IMR-90 (cell line): ENCODE data around the gene DOCK10. TPM values are rescaled to one million over a fixed set of nuclear protein-coding genes. Genes with fewer than 3 reads are reported as not detected.

Experiments used
- ATAC-seq: fragments of 200-7000 bp; cut with Tn5 transposase; 2 replicates; pipeline ENCODE4 v1.9.1; 2020; ENCODE audit warnings: low read depth, mild to moderate bottlenecking, moderate library complexity
- BruUV-seq: library from RNA; stranded (reverse); fragments of 400-500 nt; replicated peaks from 2 replicates; lab custom pipeline; 2021; lab: Mats Ljungman, UMichigan
- CTCF ChIA-PET: fragments of 300-600 bp; formaldehyde crosslinking; extraction: SDS; loops from one replicate; lab custom pipeline; 2021; ENCODE audit warnings: antibody characterized with exemption; lab: Yijun Ruan, JAX
- POLR2A ChIA-PET: fragments of 300-600 bp; sonication (Branson Sonifier 250); formaldehyde crosslinking; loops from one replicate; lab custom pipeline; 2022; ENCODE audit warnings: antibody characterized with exemption; ENCODE audit not compliant: unreplicated experiment; lab: Charles Lee
- DNase-seq: peaks from one replicate; pipeline ENCODE4 v3.0.0; 2013
- H2AFZ ChIP-seq: replicated peaks from 2 replicates; pipeline ENCODE3; 2013; ENCODE audit warnings: low read length, mild to moderate bottlenecking; ENCODE audit not compliant: poor library complexity
- H2AK5ac ChIP-seq: 2 replicates; pipeline ENCODE4 v1.6.1; 2013; ENCODE audit warnings: low read depth, low read length, inconsistent platforms
- H2AK9ac ChIP-seq: replicated peaks from 2 replicates; pipeline ENCODE3; 2013; ENCODE audit warnings: mild to moderate bottlenecking, low read depth, low read length, moderate library complexity; ENCODE audit not compliant: poor library complexity
- H2BK120ac ChIP-seq: 2 replicates; pipeline ENCODE4 v1.6.1; 2013; ENCODE audit warnings: low read depth, low read length, inconsistent platforms
- H2BK15ac ChIP-seq: 3 replicates; pipeline ENCODE4 v1.6.1; 2013; ENCODE audit warnings: low read depth, low read length, inconsistent platforms
- H2BK20ac ChIP-seq: 2 replicates; pipeline ENCODE4 v1.6.1; 2013; ENCODE audit warnings: low read depth, mild to moderate bottlenecking, inconsistent platforms, low read length, moderate library complexity
- H2BK5ac ChIP-seq: 2 replicates; pipeline ENCODE4 v1.6.1; 2013; ENCODE audit warnings: mild to moderate bottlenecking, low read depth, low read length, inconsistent platforms; ENCODE audit not compliant: poor library complexity, severe bottlenecking
- H3K14ac ChIP-seq: replicated peaks from 2 replicates; pipeline ENCODE4 v1.6.1; 2013; ENCODE audit warnings: low read depth, low read length, inconsistent platforms
- H3K18ac ChIP-seq: 2 replicates; pipeline ENCODE4 v1.6.1; 2013; ENCODE audit warnings: low read depth, low read length, control low read depth
- H3K23ac ChIP-seq: 2 replicates; pipeline ENCODE4 v1.6.1; 2013; ENCODE audit warnings: low read depth, low read length, inconsistent platforms
- H3K27ac ChIP-seq: 2 replicates; pipeline ENCODE4 v1.5.1; 2013; ENCODE audit warnings: mild to moderate bottlenecking, control low read depth, low read length; ENCODE audit not compliant: insufficient read depth
- H3K27me3 ChIP-seq: 2 replicates; pipeline ENCODE4 v1.6.1; 2013; ENCODE audit warnings: low read length; ENCODE audit not compliant: control insufficient read depth, insufficient read depth
- H3K36me3 ChIP-seq: 2 replicates; pipeline ENCODE4 v1.6.1; 2013; ENCODE audit warnings: low read length, mixed read lengths; ENCODE audit not compliant: control insufficient read depth, insufficient read depth
- H3K4ac ChIP-seq: 2 replicates; pipeline ENCODE4 v1.6.1; 2013; ENCODE audit warnings: low read depth, low read length, inconsistent platforms
- H3K4me1 ChIP-seq: 2 replicates; pipeline ENCODE4 v1.6.1; 2013; ENCODE audit warnings: low read length, mixed read lengths; ENCODE audit not compliant: control insufficient read depth, insufficient read depth
- H3K4me2 ChIP-seq: 2 replicates; pipeline ENCODE4 v1.6.1; 2013; ENCODE audit warnings: low read depth, mild to moderate bottlenecking, control low read depth, low read length, moderate library complexity
- H3K4me3 ChIP-seq: 2 replicates; pipeline ENCODE4 v1.5.1; 2013; ENCODE audit warnings: low read depth, mild to moderate bottlenecking, control low read depth, low read length, moderate library complexity; ENCODE audit not compliant: insufficient read depth
- H3K56ac ChIP-seq: 2 replicates; pipeline ENCODE4 v1.6.1; 2013; ENCODE audit warnings: low read length, inconsistent platforms; ENCODE audit not compliant: insufficient read depth; ENCODE audit errors: extremely low read depth
- H3K79me1 ChIP-seq, 2 experiments: 2 replicates each; pipeline ENCODE4 v1.6.1; 2013; ENCODE audit warnings: low read length in 2 of 2, inconsistent platforms in 1 of 2, low read depth in 1 of 2
- H3K9ac ChIP-seq: 2 replicates; pipeline ENCODE4 v1.6.1; 2013; ENCODE audit warnings: low read depth, low read length, control low read depth
- H3K9me1 ChIP-seq: 2 replicates; pipeline ENCODE4 v1.6.1; 2013; ENCODE audit warnings: low read length, inconsistent platforms; ENCODE audit not compliant: insufficient read depth
- H3K9me3 ChIP-seq: 2 replicates; pipeline ENCODE4 v1.6.1; 2013; ENCODE audit warnings: low read length; ENCODE audit not compliant: control insufficient read depth, insufficient read depth
- H4K20me1 ChIP-seq: 2 replicates; pipeline ENCODE4 v1.6.1; 2013; ENCODE audit warnings: low read length, inconsistent platforms; ENCODE audit not compliant: insufficient read depth
- H4K5ac ChIP-seq: 2 replicates; pipeline ENCODE4 v1.6.1; 2013; ENCODE audit warnings: mild to moderate bottlenecking, low read depth, low read length, control low read depth
- H4K8ac ChIP-seq, 2 experiments: 2 replicates each; pipeline ENCODE4 v1.6.1; 2013; ENCODE audit warnings: low read depth in 2 of 2, low read length in 2 of 2, control low read depth in 1 of 2, inconsistent platforms in 1 of 2
- H4K91ac ChIP-seq: 2 replicates; pipeline ENCODE4 v1.6.1; 2013; ENCODE audit warnings: low read depth, low read length, inconsistent platforms; ENCODE audit not compliant: insufficient read depth
- BHLHE40 ChIP-seq: fragments of 150-350 bp; IDR thresholded peaks from 2 replicates; pipeline ENCODE4 v1.6.1; 2016; ENCODE audit warnings: mild to moderate bottlenecking, low read depth, low read length
- CEBPB ChIP-seq: IDR thresholded peaks from 2 replicates; pipeline ENCODE4 v1.6.1; 2012; ENCODE audit warnings: low read depth, low read length, improper control_type of control experiment
- CHD1 ChIP-seq: IDR thresholded peaks from 2 replicates; pipeline ENCODE4 v1.6.1; 2012; ENCODE audit warnings: low read depth, low read length, improper control_type of control experiment
- CTCF ChIP-seq: conservative IDR thresholded peaks from 2 replicates; pipeline ENCODE4 v1.5.1; 2012; ENCODE audit warnings: mild to moderate bottlenecking, low read depth, low read length, improper control_type of control experiment
- ELK1 ChIP-seq: fragments of 150-350 bp; IDR thresholded peaks from 2 replicates; pipeline ENCODE4 v1.6.1; 2016; ENCODE audit warnings: low read depth, mild to moderate bottlenecking, low read length, moderate library complexity, borderline replicate concordance
- FOS ChIP-seq: fragments of 150-350 bp; IDR thresholded peaks from 2 replicates; pipeline ENCODE4 v1.6.1; 2016; ENCODE audit warnings: low read depth, low read length
- MAFK ChIP-seq: IDR thresholded peaks from 2 replicates; pipeline ENCODE4 v1.6.1; 2012; ENCODE audit warnings: low read depth, low read length, improper control_type of control experiment
- MAZ ChIP-seq: IDR thresholded peaks from 2 replicates; pipeline ENCODE4 v1.6.1; 2012; ENCODE audit warnings: low read depth, mild to moderate bottlenecking, low read length, improper control_type of control experiment, moderate library complexity, borderline replicate concordance
- MXI1 ChIP-seq: IDR thresholded peaks from 2 replicates; pipeline ENCODE4 v1.6.1; 2012; ENCODE audit warnings: low read depth, mild to moderate bottlenecking, low read length, moderate library complexity, borderline replicate concordance
- NFE2L2 ChIP-seq: fragments of 150-350 bp; IDR thresholded peaks from 2 replicates; pipeline ENCODE4 v1.6.1; 2016; ENCODE audit warnings: low read depth, mild to moderate bottlenecking, low read length
- POLR2A ChIP-seq: IDR thresholded peaks from 2 replicates; pipeline ENCODE4 v1.6.1; 2012; ENCODE audit warnings: mild to moderate bottlenecking, low read depth, low read length
- RAD21 ChIP-seq: IDR thresholded peaks from 2 replicates; pipeline ENCODE4 v1.6.1; 2012; ENCODE audit warnings: low read length, improper control_type of control experiment
- RCOR1 ChIP-seq: IDR thresholded peaks from 2 replicates; pipeline ENCODE4 v1.6.1; 2012; ENCODE audit warnings: mild to moderate bottlenecking, low read length, improper control_type of control experiment; ENCODE audit not compliant: insufficient replicate concordance
- RFX5 ChIP-seq: IDR thresholded peaks from 2 replicates; pipeline ENCODE4 v1.8.0; 2012; ENCODE audit warnings: low read depth, mild to moderate bottlenecking, low read length, moderate library complexity
- SMC3 ChIP-seq: fragments of 150-350 bp; IDR thresholded peaks from 2 replicates; pipeline ENCODE4 v1.6.1; 2016; ENCODE audit warnings: low read depth, mild to moderate bottlenecking, antibody characterized with exemption, low read length, moderate library complexity
- USF2 ChIP-seq: fragments of 150-350 bp; IDR thresholded peaks from 2 replicates; pipeline ENCODE4 v1.6.1; 2017; ENCODE audit warnings: mild to moderate bottlenecking, antibody characterized with exemption, low read length, low read depth
- dilution Hi-C: fragments of 300-500 bp; cut with HindIII; formaldehyde crosslinking; loops from one replicate; pipeline ENCODE4 v1.14.3; 2018; ENCODE audit warnings: low sequenced_read_pairs; ENCODE audit not compliant: unreplicated experiment
- in situ Hi-C: fragments of 300-500 bp; cut with MboI; formaldehyde crosslinking; loops from 3 replicates; pipeline ENCODE4 v1.14.3; 2019; ENCODE audit warnings: low sequenced_read_pairs, inconsistent platforms, mixed read lengths
- intact Hi-C: fragments of 100-400 bp; cut with micrococcal nuclease; formaldehyde crosslinking; loops from 2 replicates; pipeline ENCODE4 v1.10.0; 2022
- polyA plus RNA-seq, 3 experiments: library from polyadenylated mRNA; depleted of rRNA; stranded (reverse); fragments of >200 nt; gene quantifications; 2 replicates each; pipeline ENCODE4 v1.2.3, GENCODE V29; 2012; ENCODE audit warnings: low replicate concordance in 1 of 3
- total RNA-seq: library from RNA; depleted of rRNA; stranded (reverse); fragments of >200 nt; gene quantifications from 2 replicates; pipeline ENCODE4 v1.2.3, GENCODE V29; 2012

Gene DOCK10
- total and polyA plus RNA-seq, 2 of the 4 experiments (the other 2 are of a cell fraction): 58.6 to 75.3 TPM

- Histone ChIP-seq H2AFZ (no peak overlapping the region), H3K4me1 (no peaks in the 10 kb centered on the region), H2BK120ac (no peak overlapping the region), H4K8ac (no peak overlapping the region), H3K4ac (no peak overlapping the region), H2AK9ac (no peak overlapping the region), H3K56ac (no peak overlapping the region; the same call in 1 of the 2 replicates), H4K20me1 (no peaks in the 10 kb centered on the region), H4K91ac (no peak overlapping the region), H2BK15ac (no peak overlapping the region), H2BK20ac (no peak overlapping the region), H3K9me3 (no peaks in the 10 kb centered on the region), H3K4me3 (no peak overlapping the region), H3K27ac (no peak overlapping the region), H3K18ac (no peak overlapping the region), H3K4me2 (no peak overlapping the region), H3K27me3 (no peaks in the 10 kb centered on the region), H3K36me3 (no peaks in the 10 kb centered on the region), H3K9ac (no peak overlapping the region), H3K79me1 (no peaks in the 10 kb centered on the region), H2AK5ac (no peak overlapping the region), H4K5ac (no peak overlapping the region), H2BK5ac (no peak overlapping the region), H3K9me1 (no peaks in the 10 kb centered on the region), H3K14ac (no peak overlapping the region), H3K23ac (no peak overlapping the region)
- dilution Hi-C loops (no loop called here), in situ Hi-C loops (no loop called here), intact Hi-C loops (no loop called here)
- BruUV-seq: no TSS peak
- ChIA-PET POLR2A (interaction anchor here (0.5 kb wide), 1 partner anchor 539 kb away, joined by 10 read pairs; no protein-coding TSS in a partner anchor), CTCF (no interaction called here)
- ATAC-seq (no peak), DNase-seq (no peak)
- no peak for TF ChIP-seq POLR2A
- TF ChIP-seq NFE2L2: no peak
- no peak for TF ChIP-seq CHD1
- no peak for TF ChIP-seq MXI1
- TF ChIP-seq MAZ: no peak
- TF ChIP-seq SMC3: no peak
- no peak for TF ChIP-seq USF2
- no peak for TF ChIP-seq CTCF
- no peak for TF ChIP-seq MAFK
- no peak for TF ChIP-seq ELK1
- TF ChIP-seq CEBPB: no peak
- no peak for TF ChIP-seq FOS
- no peak for TF ChIP-seq BHLHE40
- TF ChIP-seq RAD21: no peak
- no peak for TF ChIP-seq RCOR1
- no peak for TF ChIP-seq RFX5
These were observed 22.7 kb upstream of the DOCK10 start for GRCh38 chr2:225064928-225065327.
